Measurements from ENCODE around the gene SLC18A3. TPM values are rescaled to one million over a fixed set of nuclear protein-coding genes. Genes with fewer than 3 reads are reported as not detected.

SLC18A3 gene
- total RNA-seq, 1 experiment from 2014 or later: not detected

- Mint-ChIP-seq H3K36me3 (ENCODE audit: insufficient read depth in 1 of 3, low read depth in 3 of 3) (no peaks in the 10 kb centered on the region), H3K4me3 (no peak overlapping the region), H3K9me3 (no peaks in the 10 kb centered on the region; a peak in 1 of 5 replicates), H3K4me1 (peaks cover 0 to 3% of the 10 kb centered on the region in 2 experiments; a peak in 1 of 4 replicates), H3K27ac (no peak overlapping the region), H3K27me3 (ENCODE audit: low read depth) (peaks cover 6% of the 10 kb centered on the region; the same call in 1 of the 2 replicates)
- Histone ChIP-seq H2AFZ (ENCODE audit: low read length) (no peak overlapping the region), H4K91ac (ENCODE audit: insufficient read length, low read depth, low read length) (no peak overlapping the region), H2BK15ac (ENCODE audit: low read depth, low read length) (no peak overlapping the region), H3K79me2 (ENCODE audit: insufficient read depth, low read length) (no peaks in the 10 kb centered on the region), H3K56ac (ENCODE audit: insufficient read length, low read depth, low read length) (no peak overlapping the region), H4K5ac (ENCODE audit: insufficient read length, low read depth, low read length) (no peak overlapping the region), H2BK20ac (ENCODE audit: low read depth, low read length, poor library complexity, severe bottlenecking) (no peak overlapping the region), H2BK120ac (ENCODE audit: low read depth, low read length, poor library complexity, severe bottlenecking) (no peak overlapping the region), H2AK5ac (ENCODE audit: insufficient read length, low read length) (no peak overlapping the region), H4K8ac (replicated peaks; ENCODE audit: insufficient read length, low read depth, low read length) (no peak overlapping the region), H3T11ph (ENCODE audit: low read length) (no peak overlapping the region), H3K4me2 (ENCODE audit: insufficient read depth, insufficient read length, low read length) (no peak overlapping the region), H3K9ac (ENCODE audit: extremely low read depth, insufficient read length, low read length) (no peak overlapping the region), H3K23me2 (ENCODE audit: insufficient read length, low read depth, low read length, poor library complexity, severe bottlenecking) (no peaks in the 10 kb centered on the region), H4K20me1 (ENCODE audit: control insufficient read depth, insufficient read depth, insufficient read length) (no peaks in the 10 kb centered on the region), H3K27ac (ENCODE audit: insufficient read length, low read depth, low read length) (no peak overlapping the region), H3K23ac (ENCODE audit: insufficient read length, low read depth, low read length) (no peak overlapping the region), H3K4ac (ENCODE audit: low read depth, low read length) (no peak overlapping the region), H2BK5ac (ENCODE audit: insufficient read length, low read length) (no peak overlapping the region), H3K18ac (ENCODE audit: insufficient read length, low read depth, low read length) (no peak overlapping the region), H3K14ac (ENCODE audit: insufficient read depth, low read length) (no peak overlapping the region), H3K79me1 (ENCODE audit: insufficient read depth, low read depth, low read length, poor library complexity, severe bottlenecking) (no peaks in the 10 kb centered on the region), H2BK12ac (ENCODE audit: insufficient read length, low read depth, low read length) (no peak overlapping the region), H3K4me1 (ENCODE audit: insufficient read depth, low read length) (no peaks in the 10 kb centered on the region), H3K9me3 (ENCODE audit: control insufficient read depth, low read depth, low read length) (no peaks in the 10 kb centered on the region), H3K27me3 (ENCODE audit: insufficient read depth, low read length) (no peaks in the 10 kb centered on the region)
- TF ChIP-seq CTCF (conservative IDR thresholded peaks at IDR 0.05): no peak
- no peak for DNase-seq
These were observed 24.7 kb upstream of the SLC18A3 start for GRCh38 chr10:49585387-49585786.

All from H9 (cell line).